Naive thymus-derived CD8-positive, alpha-beta T cell (primary cell): ENCODE results near the gene WIPF1. TPM values are rescaled to one million over a fixed set of nuclear protein-coding genes. Genes with fewer than 3 reads are reported as not detected.

Source experiments
- ATAC-seq, 2 donors: fragments of 150-1000 bp; cut with Tn5 transposase in 1 of 2; sonication (Bioruptor Pico), chemical (Tn5 transposase) in 1 of 2; 1 replicate in 1 of 2; 2 replicates in 1 of 2; pipeline ENCODE4 v1.10.0; 2021; ENCODE audit warnings: mild to moderate bottlenecking in 2 of 2, moderate library complexity in 2 of 2
- POLR2A ChIA-PET: fragments of 350-600 bp; sonication (Branson Sonifier 250); formaldehyde crosslinking; loops from one replicate; lab custom pipeline; 2021; ENCODE audit warnings: antibody characterized with exemption; lab: Charles Lee
- DNase-seq, 10 donors: peaks; one replicate each; pipeline versions ENCODE4 v3.0.0 to v3.0.0-alpha.2; 2020 to 2022
- H3K27ac Mint-ChIP-seq, 10 donors: one replicate each; pipeline ENCODE4 v1.8.0; 2020 to 2022; ENCODE audit warnings: mild to moderate bottlenecking in 10 of 10, mixed read lengths in 10 of 10, moderate library complexity in 4 of 10, inconsistent platforms in 1 of 10
- H3K27me3 Mint-ChIP-seq, 5 donors: one replicate each; pipeline ENCODE4 v1.8.0; 2021 to 2022; ENCODE audit warnings: mixed read lengths in 5 of 5
- H3K36me3 Mint-ChIP-seq, 3 donors: one replicate each; pipeline ENCODE4 v1.8.0; 2020 to 2022; ENCODE audit warnings: mixed read lengths in 3 of 3, mild to moderate bottlenecking in 2 of 3, inconsistent platforms in 1 of 3
- H3K4me1 Mint-ChIP-seq, 4 donors: one replicate each; pipeline ENCODE4 v1.8.0; 2021 to 2022; ENCODE audit warnings: mixed read lengths in 4 of 4
- H3K4me3 Mint-ChIP-seq, 10 donors: one replicate each; pipeline ENCODE4 v1.8.0; 2020 to 2022; ENCODE audit warnings: mild to moderate bottlenecking in 10 of 10, mixed read lengths in 10 of 10, moderate library complexity in 6 of 10, inconsistent platforms in 1 of 10
- H3K9me3 Mint-ChIP-seq, 9 donors: one replicate each; pipeline ENCODE4 v1.8.0; 2020 to 2022; ENCODE audit warnings: mixed read lengths in 9 of 9, mild to moderate bottlenecking in 3 of 9, inconsistent platforms in 1 of 9, moderate library complexity in 1 of 9
- polyA plus RNA-seq, 3 donors: library from polyadenylated mRNA; unstranded; fragments of 300-500 nt; fragmentation: Illumina TruSeq; gene quantifications; one replicate each; pipeline ENCODE4 v1.2.3, GENCODE V29; 2021
- total RNA-seq, 8 experiments: library from RNA in 2 of 8; stranded (reverse) in 2 of 8; gene quantifications; one replicate each; pipeline ENCODE4 v1.2.3 and lab custom pipeline; 2021 to 2026

Gene WIPF1
- total RNA-seq (100 to 1,000 TPM; 408 to 419 TPM), polyA plus RNA-seq (100 to 1,000 TPM in 2 of 3 donors, 10 to 100 TPM in 1; 97.5 to 116 (median 103) TPM), total RNA-seq (lab: John Stamatoyannopoulos, UW) (159 to 391 (median 275) reads per million in 6 experiments)

GRCh38 chr2:174597345-174598047, at the start of gene WIPF1:
WIPF1 (minus strand) TSS chr2:174597804; CDS start chr2:174585573, 12,231 bp downstream.
- H3K9me3 Mint-ChIP-seq, result peaks cover 0 to 2% (median 0%) of the 10 kb centered on the region in 9 donors
- H3K27ac Mint-ChIP-seq, result peak within 1 kb of the TSS; percentile 92 to 100 (median 98)
- ATAC-seq (peak; percentile 26 to 37), DNase-seq (peak in 9 of 10 donors; percentile 16 to 73 (median 54))
- POLR2A ChIA-PET, result interaction anchor here (0.6 to 5.0 kb wide), 23 partner anchors 11 to 633 kb away, joined by 3 to 33 read pairs (median 4); partner anchors contain the start of gene GPR155
- H3K4me3 Mint-ChIP-seq, result peak within 1 kb of the TSS; percentile 82 to 98 (median 94)
- H3K4me1 Mint-ChIP-seq, result peaks cover 31 to 73% (median 58%) of the 10 kb centered on the region in 4 donors
- H3K27me3 Mint-ChIP-seq, result no peaks in the 10 kb centered on the region
- H3K36me3 Mint-ChIP-seq, result peaks cover 9 to 26% (median 25%) of the 10 kb centered on the region in 3 donors

GRCh38 chr2:174645296-174645695, 47.7 kb upstream of the WIPF1 start:
- no peak for ATAC-seq
- Mint-ChIP-seq H3K9me3 (peaks cover 0 to 22% (median 4%) of the 10 kb centered on the region in 9 donors), H3K4me1 (peaks cover 7 to 21% (median 14%) of the 10 kb centered on the region in 4 donors), H3K4me3 (no peak overlapping the region), H3K27ac (no peak overlapping the region), H3K36me3 (peaks cover 3 to 20% (median 17%) of the 10 kb centered on the region in 3 donors), H3K27me3 (no peaks in the 10 kb centered on the region)
- POLR2A ChIA-PET, result interaction anchor here (1.3 kb wide), 1 partner anchor 161 kb away, joined by 3 read pairs; no protein-coding TSS in a partner anchor
- no peak for DNase-seq

- H3K4me3 Mint-ChIP-seq, result no peak overlapping the region
- peaks cover 5 to 13% (median 12%) of the 10 kb centered on the region in 4 donors for H3K4me1 Mint-ChIP-seq
- POLR2A ChIA-PET, result interaction anchor here (0.6 to 1.3 kb wide), 2 partner anchors 49 to 160 kb away, joined by 3 read pairs; no protein-coding TSS in a partner anchor
- ATAC-seq (no peak), DNase-seq (no peak)
- H3K27me3 Mint-ChIP-seq, result no peaks in the 10 kb centered on the region
- peaks cover 0 to 12% (median 9%) of the 10 kb centered on the region in 3 donors for H3K36me3 Mint-ChIP-seq
- peaks cover 0 to 14% (median 1%) of the 10 kb centered on the region in 9 donors for H3K9me3 Mint-ChIP-seq
- peak overlapping the region in 1 of 10 donors; percentile 8 for H3K27ac Mint-ChIP-seq
Observed at GRCh38 chr2:174644406-174644805, 46.8 kb upstream of the WIPF1 start.

- H3K36me3 Mint-ChIP-seq, result peaks cover 0 to 7% (median 0%) of the 10 kb centered on the region in 3 donors
- no peak overlapping the region for H3K27ac Mint-ChIP-seq
- ATAC-seq, result no peak
- H3K27me3 Mint-ChIP-seq, result no peaks in the 10 kb centered on the region
- H3K4me3 Mint-ChIP-seq, result no peak overlapping the region
- POLR2A ChIA-PET, result no interaction called here
- peaks cover 8 to 19% (median 16%) of the 10 kb centered on the region in 4 donors for H3K4me1 Mint-ChIP-seq
- DNase-seq, result no peak
- H3K9me3 Mint-ChIP-seq, result peaks cover 0 to 4% (median 0%) of the 10 kb centered on the region in 9 donors
Observed at GRCh38 chr2:174643356-174643755, 45.8 kb upstream of the WIPF1 start.

- POLR2A ChIA-PET, result interaction anchor here (1.0 kb wide), 1 partner anchor 11 kb away, joined by 3 read pairs; no protein-coding TSS in a partner anchor
- peak overlapping the region in 4 of 10 donors; percentile 2 to 53 (median 44) for H3K27ac Mint-ChIP-seq
- no peaks in the 10 kb centered on the region for H3K27me3 Mint-ChIP-seq
- no peak for ATAC-seq
- H3K4me1 Mint-ChIP-seq, result peaks cover 14 to 28% (median 21%) of the 10 kb centered on the region in 4 donors
- H3K36me3 Mint-ChIP-seq, result peaks cover 0 to 2% (median 0%) of the 10 kb centered on the region in 3 donors
- no peak overlapping the region for H3K4me3 Mint-ChIP-seq
- H3K9me3 Mint-ChIP-seq, result peaks cover 0 to 4% (median 0%) of the 10 kb centered on the region in 9 donors
- no peak for DNase-seq
Observed at GRCh38 chr2:174641168-174641567, 43.6 kb upstream of the WIPF1 start.

GRCh38 chr2:174636987-174637386, 39.4 kb upstream of the WIPF1 start:
- H3K4me1 Mint-ChIP-seq, result peaks cover 29 to 58% (median 42%) of the 10 kb centered on the region in 4 donors
- DNase-seq (no peak), ATAC-seq (no peak)
- peak overlapping the region; percentile 46 to 99 (median 86) for H3K27ac Mint-ChIP-seq
- peaks cover 0 to 5% (median 4%) of the 10 kb centered on the region in 3 donors for H3K36me3 Mint-ChIP-seq
- peaks cover 0 to 4% (median 0%) of the 10 kb centered on the region in 9 donors for H3K9me3 Mint-ChIP-seq
- no peaks in the 10 kb centered on the region for H3K27me3 Mint-ChIP-seq
- peak overlapping the region in 2 of 10 donors; percentile 5 to 24 for H3K4me3 Mint-ChIP-seq
- POLR2A ChIA-PET, result no interaction called here

GRCh38 chr2:174635776-174636404, 38.3 kb upstream of the WIPF1 start:
- Mint-ChIP-seq H3K9me3 (peaks cover 0 to 4% (median 0%) of the 10 kb centered on the region in 9 donors), H3K27ac (peak overlapping the region; percentile 85 to 99 (median 96)), H3K4me3 (peak overlapping the region in 6 of 10 donors; percentile 4 to 97 (median 93)), H3K4me1 (peaks cover 35 to 60% (median 49%) of the 10 kb centered on the region in 4 donors), H3K36me3 (peaks cover 0 to 15% (median 9%) of the 10 kb centered on the region in 3 donors), H3K27me3 (no peaks in the 10 kb centered on the region)
- DNase-seq (no peak), ATAC-seq (no peak)
- POLR2A ChIA-PET, result interaction anchor here (0.9 to 4.4 kb wide), 5 partner anchors 17 to 47 kb away, joined by 3 to 31 read pairs (median 18); partner anchors contain the start of gene WIPF1

GRCh38 chr2:174635015-174635593, 37.5 kb upstream of the WIPF1 start:
- H3K4me3 Mint-ChIP-seq, result peak overlapping the region; percentile 86 to 97 (median 94)
- H3K9me3 Mint-ChIP-seq, result peaks cover 0 to 4% (median 0%) of the 10 kb centered on the region in 9 donors
- H3K27me3 Mint-ChIP-seq, result no peaks in the 10 kb centered on the region
- DNase-seq (peak in 1 of 10 donors; percentile 51), ATAC-seq (no peak)
- POLR2A ChIA-PET, result interaction anchor here (0.8 to 4.4 kb wide), 8 partner anchors 17 to 142 kb away, joined by 3 to 31 read pairs (median 12); partner anchors contain the start of gene WIPF1
- H3K36me3 Mint-ChIP-seq, result peaks cover 0 to 23% (median 9%) of the 10 kb centered on the region in 3 donors
- peaks cover 40 to 66% (median 55%) of the 10 kb centered on the region in 4 donors for H3K4me1 Mint-ChIP-seq
- H3K27ac Mint-ChIP-seq, result peak overlapping the region; percentile 90 to 99 (median 96)

GRCh38 chr2:174634130-174635014, 36.8 kb upstream of the WIPF1 start:
- POLR2A ChIA-PET, result interaction anchor here (0.6 to 4.4 kb wide), 15 partner anchors 14 to 141 kb away, joined by 3 to 31 read pairs (median 4); partner anchors contain the start of gene WIPF1
- Mint-ChIP-seq H3K27ac (peak overlapping the region; percentile 90 to 99 (median 96)), H3K27me3 (no peaks in the 10 kb centered on the region), H3K4me1 (peaks cover 43 to 74% (median 63%) of the 10 kb centered on the region in 4 donors), H3K9me3 (peaks cover 0 to 4% (median 0%) of the 10 kb centered on the region in 9 donors), H3K4me3 (peak overlapping the region; percentile 86 to 97 (median 94)), H3K36me3 (peaks cover 0 to 30% (median 9%) of the 10 kb centered on the region in 3 donors)
- ATAC-seq (peak; percentile 78 to 81), DNase-seq (peak; percentile 18 to 66 (median 36))

GRCh38 chr2:174633623-174633930, 36.0 kb upstream of the WIPF1 start:
- peaks cover 0 to 37% (median 11%) of the 10 kb centered on the region in 3 donors for H3K36me3 Mint-ChIP-seq
- POLR2A ChIA-PET, result interaction anchor here (0.7 to 4.4 kb wide), 9 partner anchors 13 to 59 kb away, joined by 3 to 31 read pairs (median 6); partner anchors contain the start of gene WIPF1
- peak overlapping the region; percentile 90 to 99 (median 96) for H3K27ac Mint-ChIP-seq
- ATAC-seq, result no peak
- H3K9me3 Mint-ChIP-seq, result no peaks in the 10 kb centered on the region
- H3K4me3 Mint-ChIP-seq, result peak overlapping the region; percentile 86 to 97 (median 94)
- H3K4me1 Mint-ChIP-seq, result peaks cover 43 to 76% (median 64%) of the 10 kb centered on the region in 4 donors
- no peak for DNase-seq
- H3K27me3 Mint-ChIP-seq, result no peaks in the 10 kb centered on the region
